ENCODE data around the gene GPC3.

Gene GPC3

GRCh38 chrX:133543654-133544053 lies 441.7 kb downstream of the GPC3 start:
- ChIA-PET CTCF (interaction anchor here (0.7 kb wide), 1 partner anchor 412 kb away, joined by 3 read pairs; no protein-coding TSS in a partner anchor), POLR2A (no interaction called here)
- Histone ChIP-seq H3K4me3 (ENCODE audit: low read depth, low read length) (no peak overlapping the region), H3K9me3 (ENCODE audit: control insufficient read depth, insufficient read depth, low read depth, low read length) (no peaks in the 10 kb centered on the region; the same call in 1 of the 2 replicates), H3K4me1 (ENCODE audit: control insufficient read depth, insufficient read depth, low read length) (no peaks in the 10 kb centered on the region), H3K27ac (ENCODE audit: extremely low read depth, low read depth, low read length) (no peak overlapping the region), H3K36me3 (ENCODE audit: control insufficient read depth in 2 of 2, insufficient read depth in 1 of 2, low read length in 2 of 2) (no peaks in the 10 kb centered on the region)
- TF ChIP-seq ZNF791 (tag by site-specific recombination; IDR thresholded peaks at IDR 0.05) (no peak), ZNF311 (tag by site-specific recombination; IDR thresholded peaks at IDR 0.05; ENCODE audit: borderline replicate concordance) (no peak), ZNF561 (tag by site-specific recombination; IDR thresholded peaks at IDR 0.05; ENCODE audit: borderline replicate concordance) (no peak), ZNF37A (tag by site-specific recombination; IDR thresholded peaks at IDR 0.05) (no peak), ZNF501 (tag by site-specific recombination; IDR thresholded peaks at IDR 0.05) (no peak), ZNF426 (tag by site-specific recombination; IDR thresholded peaks at IDR 0.05) (no peak), ZNF747 (tag by site-specific recombination; IDR thresholded peaks at IDR 0.05) (no peak), ZNF548 (tag by site-specific recombination; IDR thresholded peaks at IDR 0.05) (no peak), SP7 (tag by site-specific recombination; IDR thresholded peaks at IDR 0.05) (no peak), ZNF624 (tag by site-specific recombination; IDR thresholded peaks at IDR 0.05) (no peak), ZNF639 (tag by site-specific recombination; IDR thresholded peaks at IDR 0.05) (no peak), GLI2 (tag by site-specific recombination; IDR thresholded peaks at IDR 0.05; ENCODE audit: borderline replicate concordance, low read depth) (no peak), ZNF549 (tag by site-specific recombination; IDR thresholded peaks at IDR 0.05) (no peak), ZNF571 (tag by site-specific recombination; IDR thresholded peaks at IDR 0.05) (no peak), ZIC2 (tag by site-specific recombination; IDR thresholded peaks at IDR 0.05) (no peak)
- TF ChIP-seq, protein P1, sequence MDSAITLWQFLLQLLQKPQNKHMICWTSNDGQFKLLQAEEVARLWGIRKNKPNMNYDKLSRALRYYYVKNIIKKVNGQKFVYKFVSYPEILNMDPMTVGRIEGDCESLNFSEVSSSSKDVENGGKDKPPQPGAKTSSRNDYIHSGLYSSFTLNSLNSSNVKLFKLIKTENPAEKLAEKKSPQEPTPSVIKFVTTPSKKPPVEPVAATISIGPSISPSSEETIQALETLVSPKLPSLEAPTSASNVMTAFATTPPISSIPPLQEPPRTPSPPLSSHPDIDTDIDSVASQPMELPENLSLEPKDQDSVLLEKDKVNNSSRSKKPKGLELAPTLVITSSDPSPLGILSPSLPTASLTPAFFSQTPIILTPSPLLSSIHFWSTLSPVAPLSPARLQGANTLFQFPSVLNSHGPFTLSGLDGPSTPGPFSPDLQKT (IDR thresholded peaks at IDR 0.05; ENCODE audit: borderline replicate concordance, low read depth, low read length) = no peak
- TF ChIP-seq, protein P2, sequence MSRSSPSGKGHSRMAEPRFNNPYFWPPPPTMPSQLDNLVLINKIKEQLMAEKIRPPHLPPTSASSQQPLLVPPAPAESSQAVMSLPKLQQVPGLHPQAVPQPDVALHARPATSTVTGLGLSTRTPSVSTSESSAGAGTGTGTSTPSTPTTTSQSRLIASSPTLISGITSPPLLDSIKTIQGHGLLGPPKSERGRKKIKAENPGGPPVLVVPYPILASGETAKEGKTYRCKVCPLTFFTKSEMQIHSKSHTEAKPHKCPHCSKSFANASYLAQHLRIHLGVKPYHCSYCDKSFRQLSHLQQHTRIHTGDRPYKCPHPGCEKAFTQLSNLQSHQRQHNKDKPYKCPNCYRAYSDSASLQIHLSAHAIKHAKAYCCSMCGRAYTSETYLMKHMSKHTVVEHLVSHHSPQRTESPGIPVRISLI (tag by site-specific recombination; IDR thresholded peaks at IDR 0.05) = no peak

GRCh38 chrX:133542476-133542875 lies 442.9 kb downstream of the GPC3 start:
- H3K27ac ChIP-seq (ENCODE audit: extremely low read depth, low read depth, low read length) = no peak overlapping the region
- CTCF ChIA-PET = no interaction called here
- no peaks in the 10 kb centered on the region; the same call in 1 of the 2 replicates for H3K9me3 ChIP-seq (ENCODE audit: control insufficient read depth, insufficient read depth, low read depth, low read length)
- H3K4me1 ChIP-seq (ENCODE audit: control insufficient read depth, insufficient read depth, low read length) = no peaks in the 10 kb centered on the region
- no peak for TF ChIP-seq ZNF501 (tag by site-specific recombination; IDR thresholded peaks at IDR 0.05)
- no peak for TF ChIP-seq ZNF521 (tag by site-specific recombination; IDR thresholded peaks at IDR 0.05)
- no peak for TF ChIP-seq ZNF473 (tag by site-specific recombination; IDR thresholded peaks at IDR 0.05)
- no peak for TF ChIP-seq ZNF610 (tag by site-specific recombination; IDR thresholded peaks at IDR 0.05; ENCODE audit: borderline replicate concordance)
- TF ChIP-seq OVOL3 (tag by site-specific recombination; IDR thresholded peaks at IDR 0.05) = no peak
- TF ChIP-seq ZNF274 (IDR thresholded peaks at IDR 0.05; ENCODE audit: low read length) = no peak
- no peak for TF ChIP-seq ZNF274 (tag by site-specific recombination; IDR thresholded peaks at IDR 0.05; ENCODE audit: borderline replicate concordance)
- TF ChIP-seq ZNF558 (tag by site-specific recombination; IDR thresholded peaks at IDR 0.05) = no peak
- TF ChIP-seq, protein P3, sequence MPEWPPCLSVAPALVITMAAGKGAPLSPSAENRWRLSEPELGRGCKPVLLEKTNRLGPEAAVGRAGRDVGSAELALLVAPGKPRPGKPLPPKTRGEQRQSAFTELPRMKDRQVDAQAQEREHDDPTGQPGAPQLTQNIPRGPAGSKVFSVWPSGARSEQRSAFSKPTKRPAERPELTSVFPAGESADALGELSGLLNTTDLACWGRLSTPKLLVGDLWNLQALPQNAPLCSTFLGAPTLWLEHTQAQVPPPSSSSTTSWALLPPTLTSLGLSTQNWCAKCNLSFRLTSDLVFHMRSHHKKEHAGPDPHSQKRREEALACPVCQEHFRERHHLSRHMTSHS (tag by site-specific recombination; IDR thresholded peaks at IDR 0.05) = no peak
- TF ChIP-seq, protein P4, sequence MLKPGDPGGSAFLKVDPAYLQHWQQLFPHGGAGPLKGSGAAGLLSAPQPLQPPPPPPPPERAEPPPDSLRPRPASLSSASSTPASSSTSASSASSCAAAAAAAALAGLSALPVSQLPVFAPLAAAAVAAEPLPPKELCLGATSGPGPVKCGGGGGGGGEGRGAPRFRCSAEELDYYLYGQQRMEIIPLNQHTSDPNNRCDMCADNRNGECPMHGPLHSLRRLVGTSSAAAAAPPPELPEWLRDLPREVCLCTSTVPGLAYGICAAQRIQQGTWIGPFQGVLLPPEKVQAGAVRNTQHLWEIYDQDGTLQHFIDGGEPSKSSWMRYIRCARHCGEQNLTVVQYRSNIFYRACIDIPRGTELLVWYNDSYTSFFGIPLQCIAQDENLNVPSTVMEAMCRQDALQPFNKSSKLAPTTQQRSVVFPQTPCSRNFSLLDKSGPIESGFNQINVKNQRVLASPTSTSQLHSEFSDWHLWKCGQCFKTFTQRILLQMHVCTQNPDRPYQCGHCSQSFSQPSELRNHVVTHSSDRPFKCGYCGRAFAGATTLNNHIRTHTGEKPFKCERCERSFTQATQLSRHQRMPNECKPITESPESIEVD (tag by site-specific recombination; IDR thresholded peaks at IDR 0.05) = no peak
- TF ChIP-seq ZNF140 (tag by site-specific recombination; IDR thresholded peaks at IDR 0.05) = no peak
- TF ChIP-seq ZNF341 (tag by site-specific recombination; IDR thresholded peaks at IDR 0.05; ENCODE audit: low read depth) = no peak
- no peak for TF ChIP-seq ZNF175 (tag by site-specific recombination; IDR thresholded peaks at IDR 0.05)
- TF ChIP-seq ZNF785 (tag by site-specific recombination; IDR thresholded peaks at IDR 0.05) = no peak
- POLR2A ChIA-PET = no interaction called here
- H3K4me3 ChIP-seq (ENCODE audit: low read depth, low read length) = no peak overlapping the region
- no peaks in the 10 kb centered on the region for H3K36me3 ChIP-seq (ENCODE audit: control insufficient read depth in 2 of 2, insufficient read depth in 1 of 2, low read length in 2 of 2)

All from HEK293 (cell line).